ENCODE measurements around the gene TMPRSS2. TPM values are rescaled to one million over a fixed set of nuclear protein-coding genes. Genes with fewer than 3 reads are reported as not detected.

Gene TMPRSS2
- total RNA-seq, 1 donor from 2014 or later: not detected

- DNase-seq (ENCODE audit: extremely low read depth, low read depth, low spot score): no peak
Measured at GRCh38 chr21:41510500-41510899, 2.5 kb upstream of the TMPRSS2 start.

GRCh38 chr21:41509733-41510132 is 1.8 kb upstream of the TMPRSS2 start:
- DNase-seq (ENCODE audit: extremely low read depth, low read depth, low spot score): no peak

- DNase-seq (ENCODE audit: extremely low read depth, low read depth, low spot score): no peak
Measured at GRCh38 chr21:41509145-41509496, 1.2 kb upstream of the TMPRSS2 start.

- no peak for DNase-seq (ENCODE audit: extremely low read depth, low read depth, low spot score)
Measured at GRCh38 chr21:41508415-41509144, 622 bp upstream of the TMPRSS2 start.

- no peak for DNase-seq (ENCODE audit: extremely low read depth, low read depth, low spot score)
Measured at GRCh38 chr21:41506611-41507520, 1.1 kb downstream of the TMPRSS2 start.

- no peak for DNase-seq (ENCODE audit: extremely low read depth, low read depth, low spot score)
Measured at GRCh38 chr21:41506005-41506594, 1.9 kb downstream of the TMPRSS2 start.

DNA sequence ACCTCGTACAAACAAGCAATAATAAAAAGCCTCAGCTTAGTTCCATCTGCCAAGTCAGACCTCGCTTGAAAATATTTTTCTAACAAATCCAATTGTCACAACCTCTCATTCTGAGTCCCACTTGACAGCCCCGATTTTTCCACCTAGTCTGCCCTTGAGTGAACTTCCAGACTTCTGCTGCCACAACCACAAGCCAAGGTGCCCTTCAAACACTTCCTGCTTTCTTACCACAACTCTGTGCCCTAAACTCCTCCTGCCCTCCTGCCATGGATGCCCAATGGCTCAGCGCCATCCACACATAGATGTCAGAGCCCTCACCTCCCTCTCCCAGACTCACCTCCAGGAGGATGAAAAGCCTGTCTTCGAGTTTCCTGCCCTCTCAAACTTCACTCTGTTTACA is 3.9 kb downstream of the TMPRSS2 start:
- no peak for DNase-seq (ENCODE audit: extremely low read depth, low read depth, low spot score)

- no peak for DNase-seq (ENCODE audit: extremely low read depth, low read depth, low spot score)
Measured at GRCh38 chr21:41503331-41503730, 4.6 kb downstream of the TMPRSS2 start.

- DNase-seq (ENCODE audit: extremely low read depth, low read depth, low spot score): no peak
Measured at GRCh38 chr21:41501919-41502318, 6.0 kb downstream of the TMPRSS2 start.

DNA sequence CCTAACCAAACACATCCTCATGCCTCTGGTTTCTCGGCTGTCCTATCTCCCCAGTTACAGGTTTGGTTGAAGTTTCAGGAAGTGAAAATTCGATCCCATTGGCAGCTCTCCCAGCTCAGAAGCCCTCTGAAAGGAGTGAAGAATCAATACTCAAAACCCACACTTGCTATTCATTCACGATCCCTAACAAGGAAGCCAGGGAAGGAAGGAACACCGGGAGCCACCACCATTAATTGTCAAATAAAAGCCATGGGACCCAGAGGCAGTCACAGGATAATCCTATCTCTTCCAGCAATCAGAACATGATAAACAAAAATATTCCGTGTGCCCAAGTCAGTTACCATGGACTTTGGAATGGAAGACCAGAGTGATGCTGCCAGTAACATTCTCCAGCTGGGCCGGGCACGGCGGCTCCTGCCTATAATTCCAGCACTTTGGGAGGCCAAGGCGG is 7.0 kb downstream of the TMPRSS2 start:
- DNase-seq (ENCODE audit: extremely low read depth, low read depth, low spot score): no peak

DNA sequence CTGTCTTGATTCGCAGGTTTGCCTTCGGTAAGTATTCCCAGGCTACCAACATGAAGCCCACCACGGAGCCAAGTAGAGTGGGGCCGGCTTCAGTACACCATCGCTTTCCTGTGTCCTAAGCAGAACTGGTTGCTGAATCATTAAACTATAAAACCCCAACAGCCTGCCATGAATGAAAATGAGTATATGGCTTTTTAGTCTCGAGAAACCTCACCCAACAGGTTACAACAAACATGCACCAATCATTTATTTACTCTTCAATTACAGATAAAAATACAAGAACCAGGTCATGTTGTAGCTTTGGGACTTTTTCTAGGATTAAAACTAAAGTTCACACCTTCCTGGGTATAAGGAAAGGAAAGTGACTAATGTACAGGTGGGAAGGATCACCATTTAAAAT is 7.6 kb downstream of the TMPRSS2 start:
- no peak for DNase-seq (ENCODE audit: extremely low read depth, low read depth, low spot score)

GRCh38 chr21:41499920-41500319 is 8.0 kb downstream of the TMPRSS2 start:
- no peak for DNase-seq (ENCODE audit: extremely low read depth, low read depth, low spot score)

DNA sequence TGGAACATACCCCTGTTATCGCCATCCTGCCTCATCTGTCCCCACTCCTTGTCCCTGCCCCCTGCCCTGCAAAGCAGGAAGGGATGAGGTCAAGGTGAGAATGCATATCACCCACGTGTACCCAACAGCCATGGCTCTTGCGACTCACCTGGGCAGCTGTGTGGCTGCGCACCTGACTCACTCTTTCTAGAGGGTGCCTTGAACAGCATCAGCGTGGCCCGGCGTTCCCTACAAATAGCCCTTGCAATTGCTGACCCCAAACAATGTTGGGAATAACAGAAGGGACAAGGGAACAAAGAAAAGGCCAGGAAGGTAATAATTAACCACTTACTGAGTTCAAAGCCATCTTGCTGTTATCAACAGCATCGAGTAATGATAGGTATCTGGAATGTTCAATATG is 10.2 kb downstream of the TMPRSS2 start:
- DNase-seq (ENCODE audit: extremely low read depth, low read depth, low spot score): no peak

- no peak for DNase-seq (ENCODE audit: extremely low read depth, low read depth, low spot score)
Measured at GRCh38 chr21:41497008-41497407, 10.9 kb downstream of the TMPRSS2 start.

GRCh38 chr21:41494242-41494641 is 13.7 kb downstream of the TMPRSS2 start:
- no peak for DNase-seq (ENCODE audit: extremely low read depth, low read depth, low spot score)

DNA sequence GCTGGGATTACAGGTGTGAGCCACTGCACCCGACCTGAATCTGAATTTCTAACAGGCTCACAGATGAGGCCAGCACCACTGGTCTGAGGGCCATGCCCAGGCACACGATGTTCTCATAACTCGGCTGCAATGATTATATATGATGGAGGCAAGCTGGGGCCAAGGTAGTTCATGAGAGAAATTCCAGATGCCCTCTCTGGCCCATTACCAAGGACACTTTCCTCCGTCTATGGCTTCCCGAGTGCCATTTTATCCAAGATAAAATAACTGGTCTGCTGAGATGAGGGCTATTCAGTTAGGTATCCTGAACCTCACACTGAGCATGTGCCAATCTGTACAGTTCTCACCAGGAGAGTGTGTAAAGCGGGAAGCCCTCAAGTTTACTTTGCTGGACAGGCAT is 16.5 kb downstream of the TMPRSS2 start:
- DNase-seq (ENCODE audit: extremely low read depth, low read depth, low spot score): no peak

DNA sequence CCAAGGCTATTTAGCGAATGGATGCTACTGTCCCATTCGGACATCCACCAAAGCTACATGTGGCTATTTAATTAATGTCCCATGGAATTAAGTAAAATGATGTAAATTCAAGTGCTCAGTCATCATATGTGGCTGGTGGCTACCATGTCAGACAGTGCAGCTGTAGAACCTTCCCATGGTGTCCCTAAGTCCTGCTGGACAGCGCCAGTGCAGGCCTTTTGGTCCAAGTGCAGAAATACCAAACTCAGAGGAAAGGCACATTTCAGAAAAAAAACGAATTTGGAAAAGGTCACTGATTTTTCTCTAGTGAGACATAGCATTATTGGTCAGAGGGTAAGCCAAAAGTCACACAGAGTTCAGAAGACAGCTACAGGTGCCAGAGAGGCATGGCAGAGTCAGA is 17.6 kb downstream of the TMPRSS2 start:
- DNase-seq (ENCODE audit: extremely low read depth, low read depth, low spot score): no peak

DNA sequence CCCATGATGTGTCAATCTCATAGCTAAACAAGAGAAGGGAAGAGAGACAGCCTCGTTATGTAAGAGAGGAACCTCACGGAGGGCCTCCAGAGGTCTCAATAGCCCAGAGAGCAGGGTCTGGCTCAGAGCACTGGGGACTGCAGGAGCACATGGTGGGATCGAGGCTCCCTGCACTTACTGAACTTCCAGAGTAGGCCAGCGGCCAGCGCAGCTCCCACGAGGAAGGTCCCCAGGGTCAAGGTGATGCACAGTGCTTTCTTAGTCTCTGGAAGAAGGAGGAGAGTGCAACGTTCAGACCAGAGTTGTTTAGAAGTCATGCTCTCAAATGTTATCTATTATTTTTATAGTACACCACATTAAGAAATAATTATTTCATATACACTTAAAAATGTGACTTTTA is 18.6 kb downstream of the TMPRSS2 start:
- DNase-seq (ENCODE audit: extremely low read depth, low read depth, low spot score): no peak

GRCh38 chr21:41488080-41488479 is 19.9 kb downstream of the TMPRSS2 start:
- no peak for DNase-seq (ENCODE audit: extremely low read depth, low read depth, low spot score)

GRCh38 chr21:41487082-41487481 is 20.9 kb downstream of the TMPRSS2 start:
- no peak for DNase-seq (ENCODE audit: extremely low read depth, low read depth, low spot score)

- DNase-seq (ENCODE audit: extremely low read depth, low read depth, low spot score): no peak
Measured at GRCh38 chr21:41483973-41484372, 24.0 kb downstream of the TMPRSS2 start.

DNA sequence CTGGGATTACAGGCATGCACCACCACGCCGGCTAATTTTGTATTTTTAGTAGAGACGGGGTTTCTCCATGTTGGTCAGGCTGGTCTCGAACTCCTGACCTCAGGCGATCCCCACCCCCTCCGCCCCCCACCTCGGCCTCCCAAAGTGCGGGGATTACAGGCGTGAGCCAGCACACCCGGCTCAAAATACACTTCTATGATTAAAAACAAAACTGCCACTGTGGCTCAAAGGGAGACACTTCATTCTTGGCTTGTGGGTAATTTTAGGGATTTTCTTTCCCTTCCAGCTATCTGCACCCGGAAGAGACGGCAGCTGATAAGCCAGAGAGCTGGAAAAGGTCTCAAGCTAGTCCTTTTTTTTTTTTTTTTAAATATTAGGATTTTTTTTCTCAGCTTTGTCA is 24.5 kb downstream of the TMPRSS2 start:
- DNase-seq (ENCODE audit: extremely low read depth, low read depth, low spot score): no peak

All from glomerular endothelial cell (primary cell).